ENCODE measurements around the gene DUS2.
A peak's percentile ranks its signal among the peaks of the same experiment; 100 is the strongest.

DUS2 gene

GRCh38 chr16:68040506-68041288 is 17.6 kb downstream of the DUS2 start:
- TF ChIP-seq CTCF (IDR thresholded peaks at IDR 0.05; ENCODE audit: extremely low read depth, missing control alignments) = peak; percentile 71
- DNase-seq (ENCODE audit: low spot score) = peak; percentile 81

- no peak for DNase-seq (ENCODE audit: low spot score)
- TF ChIP-seq CTCF (IDR thresholded peaks at IDR 0.05; ENCODE audit: extremely low read depth, missing control alignments) = no peak
Observed at GRCh38 chr16:68041783-68042182, 18.7 kb downstream of the DUS2 start.

- DNase-seq (ENCODE audit: low spot score) = no peak
Observed at GRCh38 chr16:68046106-68046505, 23.0 kb downstream of the DUS2 start.

GRCh38 chr16:68047987-68048386 is 24.9 kb downstream of the DUS2 start:
- no peak for TF ChIP-seq CTCF (IDR thresholded peaks at IDR 0.05; ENCODE audit: extremely low read depth, missing control alignments)
- DNase-seq (ENCODE audit: low spot score) = no peak

More at GRCh38 chr16:68046106-68046505, 23.0 kb downstream of the DUS2 start:
- TF ChIP-seq CTCF (IDR thresholded peaks at IDR 0.05; ENCODE audit: extremely low read depth, missing control alignments) = no peak

- DNase-seq (ENCODE audit: low spot score) = no peak
- no peak for TF ChIP-seq CTCF (IDR thresholded peaks at IDR 0.05; ENCODE audit: extremely low read depth, missing control alignments)
Observed at GRCh38 chr16:68049449-68049848, 26.4 kb downstream of the DUS2 start.

GRCh38 chr16:68055395-68055794 is 32.3 kb downstream of the DUS2 start:
- no peak for DNase-seq (ENCODE audit: low spot score)
- TF ChIP-seq CTCF (IDR thresholded peaks at IDR 0.05; ENCODE audit: extremely low read depth, missing control alignments) = no peak

- DNase-seq (ENCODE audit: low spot score) = no peak
- no peak for TF ChIP-seq CTCF (IDR thresholded peaks at IDR 0.05; ENCODE audit: extremely low read depth, missing control alignments)
Observed at GRCh38 chr16:68059804-68060203, 36.7 kb downstream of the DUS2 start.

Measured in GM20000 (cell line).